CD4-positive, alpha-beta T cell (primary cell): Measurements from ENCODE around the gene DISP3. TPM values are rescaled to one million over a fixed set of nuclear protein-coding genes. Genes with fewer than 3 reads are reported as not detected.

Experiments
- ATAC-seq: fragments of 200-7000 bp; cut with Tn5 transposase; one replicate; pipeline ENCODE4 v1.10.0; 2022; ENCODE audit warnings: mild to moderate bottlenecking; ENCODE audit not compliant: poor library complexity
- CTCF ChIA-PET: fragments of 350-600 bp; sonication (Branson Sonifier 250); formaldehyde crosslinking; loops from one replicate; lab custom pipeline; 2021; ENCODE audit warnings: antibody characterized with exemption, inconsistent platforms; lab: Charles Lee
- POLR2A ChIA-PET: fragments of 350-600 bp; sonication (Branson Sonifier 250); formaldehyde crosslinking; loops from one replicate; lab custom pipeline; 2021; ENCODE audit warnings: antibody characterized with exemption, inconsistent platforms; lab: Charles Lee
- DNase-seq, 14 experiments: peaks; one replicate each; pipeline ENCODE4 v3.0.0-alpha.2; 2013 to 2020; ENCODE audit warnings: mixed read lengths in 2 of 14
- H3K27ac ChIP-seq, 2 donors: one replicate each; pipeline versions ENCODE4 v1.5.1 to v1.7.0; 2013; ENCODE audit warnings: low read length in 2 of 2, low read depth in 1 of 2, mild to moderate bottlenecking in 1 of 2
- H3K27me3 ChIP-seq, 2 experiments: 1 replicate in 1 of 2; 2 replicates in 1 of 2; pipeline versions ENCODE4 v1.6.1 to v1.7.0; 2013; ENCODE audit warnings: low read length in 2 of 2, control low read depth in 1 of 2, mild to moderate bottlenecking in 1 of 2, moderate library complexity in 1 of 2; ENCODE audit not compliant: insufficient read depth in 2 of 2, control insufficient read depth in 1 of 2
- H3K36me3 ChIP-seq: one replicate; pipeline ENCODE4 v1.6.1; 2013; ENCODE audit warnings: low read length, control low read depth; ENCODE audit not compliant: insufficient read depth
- H3K4me1 ChIP-seq: one replicate; pipeline ENCODE4 v1.6.1; 2013; ENCODE audit warnings: low read length, control low read depth; ENCODE audit not compliant: insufficient read depth
- H3K4me3 ChIP-seq: one replicate; pipeline ENCODE4 v1.5.1; 2013; ENCODE audit warnings: mild to moderate bottlenecking, low read length, moderate library complexity
- H3K9me3 ChIP-seq, 2 experiments: 1 replicate in 1 of 2; 2 replicates in 1 of 2; pipeline versions ENCODE4 v1.6.1 to v1.7.0; 2013; ENCODE audit warnings: low read length in 2 of 2, mild to moderate bottlenecking in 2 of 2, control low read depth in 1 of 2, moderate library complexity in 1 of 2; ENCODE audit not compliant: control insufficient read depth in 1 of 2, insufficient read depth in 1 of 2
- H3K27ac Mint-ChIP-seq: one replicate; pipeline ENCODE4 v1.8.0; 2020; ENCODE audit warnings: mixed read lengths
- H3K27me3 Mint-ChIP-seq: one replicate; pipeline ENCODE4 v1.8.0; 2021; ENCODE audit warnings: mixed read lengths
- H3K36me3 Mint-ChIP-seq: one replicate; pipeline ENCODE4 v1.8.0; 2021; ENCODE audit warnings: low read depth, mixed read lengths
- H3K4me1 Mint-ChIP-seq: one replicate; pipeline ENCODE4 v1.8.0; 2021; ENCODE audit warnings: low read depth, mixed read lengths
- H3K4me3 Mint-ChIP-seq: one replicate; pipeline ENCODE4 v1.8.0; 2020; ENCODE audit warnings: mild to moderate bottlenecking, mixed read lengths
- H3K9me3 Mint-ChIP-seq: one replicate; pipeline ENCODE4 v1.8.0; 2020; ENCODE audit warnings: mixed read lengths
- CTCF ChIP-seq: fragments of 200-600 bp; IDR thresholded peaks from one replicate; pipeline ENCODE4 v1.8.0; 2022; ENCODE audit warnings: antibody characterized with exemption, mild to moderate bottlenecking
- intact Hi-C, 2 experiments: fragments of 100-400 bp; cut with DNase I in 1 of 2; cut with micrococcal nuclease in 1 of 2; formaldehyde crosslinking; loops; one replicate each; pipeline versions ENCODE4 v1.15.1 to v1.9.0; 2023 to 2025; cut with DNase I, micrococcal nuclease
- total RNA-seq, 174 experiments: library from RNA in 2 of 174; stranded (reverse) in 2 of 174; gene quantifications; one replicate each; pipeline ENCODE4 v1.2.3 and lab custom pipeline; 2021 to 2026

DISP3 gene
- total RNA-seq, 2 experiments from 2014 or later: 0.55 to 0.56 TPM

DNA sequence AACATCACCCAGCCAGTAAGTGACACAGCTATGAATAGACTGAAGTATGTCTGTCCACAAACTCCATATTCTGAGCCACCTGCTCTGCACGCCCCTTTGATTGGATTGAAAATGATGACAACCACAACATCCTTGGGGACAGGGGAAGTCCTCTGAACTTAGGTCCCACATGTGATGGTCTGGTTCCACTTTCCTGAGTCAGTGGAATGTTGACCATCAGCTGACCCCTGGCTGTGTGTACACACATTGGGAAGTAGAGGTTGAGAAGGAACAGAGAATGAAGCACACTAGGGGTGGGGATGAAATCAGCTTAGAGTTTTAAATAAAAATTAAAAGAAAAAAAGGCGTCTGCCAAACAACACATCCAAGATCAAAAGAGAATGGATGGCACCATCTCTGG is 8.0 kb upstream of the DISP3 start:
- POLR2A ChIA-PET: no interaction called here
- H3K9me3 ChIP-seq: no peaks in the 10 kb centered on the region
- H3K27me3 ChIP-seq: peaks cover 5 to 6% of the 10 kb centered on the region in 2 experiments
- H3K4me1 ChIP-seq: no peaks in the 10 kb centered on the region
- Mint-ChIP-seq H3K4me1 (no peaks in the 10 kb centered on the region), H3K27me3 (peaks cover 28% of the 10 kb centered on the region), H3K36me3 (no peaks in the 10 kb centered on the region), H3K4me3 (no peak overlapping the region), H3K9me3 (no peaks in the 10 kb centered on the region), H3K27ac (no peak overlapping the region)
- no peak overlapping the region for H3K27ac ChIP-seq
- CTCF ChIA-PET: no interaction called here
- no peak for DNase-seq
- H3K4me3 ChIP-seq: no peak overlapping the region
- intact Hi-C loops: no loop called here
- no peak for ATAC-seq
- no peak for TF ChIP-seq CTCF
- no peaks in the 10 kb centered on the region for H3K36me3 ChIP-seq

- H3K4me1 ChIP-seq: no peaks in the 10 kb centered on the region
- TF ChIP-seq CTCF: no peak
- no peaks in the 10 kb centered on the region for H3K4me1 Mint-ChIP-seq
- H3K27me3 ChIP-seq: peaks cover 5 to 6% of the 10 kb centered on the region in 2 experiments
- H3K4me3 ChIP-seq: no peak overlapping the region
- no peak overlapping the region for H3K4me3 Mint-ChIP-seq
- DNase-seq: no peak
- peaks cover 32% of the 10 kb centered on the region for H3K27me3 Mint-ChIP-seq
- H3K36me3 Mint-ChIP-seq: no peaks in the 10 kb centered on the region
- no peaks in the 10 kb centered on the region for H3K9me3 ChIP-seq
- no peak overlapping the region for H3K27ac Mint-ChIP-seq
- ChIA-PET POLR2A (no interaction called here), CTCF (no interaction called here)
- H3K27ac ChIP-seq: no peak overlapping the region
- ATAC-seq: no peak
- H3K36me3 ChIP-seq: no peaks in the 10 kb centered on the region
- intact Hi-C loops: no loop called here
- no peaks in the 10 kb centered on the region for H3K9me3 Mint-ChIP-seq
These were observed 7.5 kb upstream of the DISP3 start for GRCh38 chr1:11471473-11471872.

- no peak overlapping the region for H3K4me3 ChIP-seq
- ATAC-seq: no peak
- Mint-ChIP-seq H3K27me3 (peaks cover 39% of the 10 kb centered on the region), H3K9me3 (no peaks in the 10 kb centered on the region), H3K36me3 (no peaks in the 10 kb centered on the region), H3K4me3 (no peak overlapping the region), H3K4me1 (no peaks in the 10 kb centered on the region), H3K27ac (no peak overlapping the region)
- ChIA-PET CTCF (no interaction called here), POLR2A (no interaction called here)
- H3K4me1 ChIP-seq: no peaks in the 10 kb centered on the region
- intact Hi-C loops: no loop called here
- peaks cover 5 to 11% of the 10 kb centered on the region in 2 experiments for H3K27me3 ChIP-seq
- no peaks in the 10 kb centered on the region for H3K36me3 ChIP-seq
- H3K27ac ChIP-seq: no peak overlapping the region
- no peaks in the 10 kb centered on the region for H3K9me3 ChIP-seq
- TF ChIP-seq CTCF: no peak
- no peak for DNase-seq
These were observed 6.7 kb upstream of the DISP3 start for GRCh38 chr1:11472284-11472683.
